Esophagus muscularis mucosa (tissue), 4 donors: Measurements from ENCODE around the gene RAB11B. TPM values are rescaled to one million over a fixed set of nuclear protein-coding genes. Genes with fewer than 3 reads are reported as not detected.
A peak's percentile ranks its signal among the peaks of the same experiment; 100 is the strongest.
"Not testable (repeated sequence)": the region's sequence is repeated elsewhere in the genome, so short reads cannot be mapped to it uniquely, and the experiment has no call there.

Experiments used
- DNase-seq: peaks from one replicate; pipeline ENCODE4 v3.0.0-alpha.2; 2017; ENCODE audit errors: extremely low spot score
- H3K27ac ChIP-seq, 4 donors: fragments of 200-600 bp; sonication (generic); replicated peaks in 1 of 4; 1 replicate in 3 of 4; 2 replicates in 1 of 4; pipeline ENCODE4 v1.5.1; 2016 to 2019; ENCODE audit warnings: mild to moderate bottlenecking in 1 of 4
- H3K27me3 ChIP-seq, 4 donors: fragments of 200-600 bp; sonication (generic); one replicate each; pipeline versions ENCODE4 v1.5.1 to v1.6.0; 2016 to 2019
- H3K36me3 ChIP-seq, 4 donors: fragments of 200-600 bp; sonication (generic); one replicate each; pipeline ENCODE4 v1.5.1; 2016 to 2019
- H3K4me1 ChIP-seq, 4 donors: fragments of 200-600 bp; sonication (generic); one replicate each; pipeline ENCODE4 v1.5.1; 2016 to 2019
- H3K4me3 ChIP-seq, 4 donors: fragments of 200-600 bp; sonication (generic); 1 replicate in 2 of 4; 2 replicates in 2 of 4; pipeline ENCODE4 v1.5.1; 2016 to 2019; ENCODE audit warnings: mild to moderate bottlenecking in 4 of 4, moderate library complexity in 1 of 4
- H3K9me3 ChIP-seq, 4 donors: fragments of 200-600 bp; sonication (generic); 1 replicate in 3 of 4; 2 replicates in 1 of 4; pipeline ENCODE4 v1.5.1; 2016 to 2019
- CTCF ChIP-seq, 3 experiments: fragments of 200-600 bp in 2 of 3; fragments of 450-650 bp in 1 of 3; sonication (generic) in 2 of 3; IDR thresholded peaks; one replicate each; pipeline ENCODE4 v1.5.1; 2017 to 2019; ENCODE audit warnings: antibody characterized with exemption in 3 of 3, mild to moderate bottlenecking in 2 of 3, moderate library complexity in 1 of 3
- EP300 ChIP-seq: sonication (generic); formaldehyde crosslinking; IDR thresholded peaks from one replicate; pipeline ENCODE4 v1.6.1; 2017; ENCODE audit warnings: antibody characterized with exemption
- POLR2A ChIP-seq: fragments of 450-650 bp; IDR thresholded peaks from one replicate; pipeline ENCODE4 v1.6.1; 2017; ENCODE audit warnings: antibody characterized with exemption, moderate library complexity, mild to moderate bottlenecking, low read depth
- POLR2AphosphoS5 ChIP-seq, 2 donors: sonication (generic); formaldehyde crosslinking; IDR thresholded peaks; one replicate each; pipeline ENCODE4 v1.6.1; 2017; ENCODE audit warnings: antibody characterized with exemption in 2 of 2
- WGBS: methylation state at CpG from one replicate; pipeline ENCODE4 v1.1.5; 2018; 5-methylcytosine and 5-hydroxymethylcytosine counted together
- intact Hi-C: fragments of 100-400 bp; cut with DNase I; formaldehyde crosslinking; loops from one replicate; pipeline ENCODE4 v1.15.1; 2023
- total RNA-seq, 4 donors: library from RNA; depleted of rRNA; stranded (reverse); fragments of >200 nt; gene quantifications; one replicate each; pipeline versions ENCODE4 v1.1.0 to v1.2.1, GENCODE V29; 2016

RAB11B gene
- total RNA-seq, 4 donors from 2014 or later = 27.8 to 101 (median 42.3) TPM

DNA sequence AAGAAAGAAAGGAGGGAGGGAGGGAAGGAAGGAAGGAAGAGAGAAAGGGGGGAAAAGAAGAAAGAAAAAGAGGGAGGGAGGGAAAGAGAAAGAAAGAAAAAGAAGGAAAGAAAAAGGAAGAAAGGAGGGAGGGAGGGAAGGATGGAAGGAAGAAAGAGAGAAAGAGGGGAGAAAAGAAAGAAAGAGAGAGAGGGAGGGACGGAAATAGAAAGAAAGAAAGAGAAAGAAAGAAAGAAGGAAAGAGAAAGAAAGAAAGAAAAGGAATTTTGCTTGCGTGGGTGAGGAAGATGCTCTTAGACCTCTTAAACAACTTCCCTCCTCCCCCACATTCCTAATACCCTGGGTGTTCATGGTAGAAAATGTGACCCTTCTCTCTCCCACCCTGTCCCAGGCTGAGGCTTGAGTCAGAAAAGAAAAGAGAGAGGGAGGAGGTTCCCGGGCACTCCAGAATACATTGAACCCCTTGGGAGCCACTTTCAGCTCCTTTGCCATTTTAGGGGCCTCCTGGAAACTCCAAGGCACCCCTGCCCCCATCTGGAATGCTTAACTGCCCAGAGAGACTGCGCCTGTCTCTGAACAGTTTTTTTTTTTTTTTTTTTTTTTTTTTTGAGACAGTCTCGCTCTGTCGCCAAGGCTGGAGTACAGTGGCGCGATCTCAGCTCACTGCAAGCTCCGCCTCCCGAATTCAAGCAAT lies 37.9 kb upstream of the RAB11B start:
- Histone ChIP-seq H3K4me3 (peak overlapping the region in 3 of 4 donors; percentile 9 to 28 (median 14)), H3K9me3 (no peaks in the 10 kb centered on the region), H3K27me3 (peaks cover 0 to 30% (median 0%) of the 10 kb centered on the region in 4 donors), H3K36me3 (no peaks in the 10 kb centered on the region), H3K4me1 (peaks cover 28 to 39% (median 29%) of the 10 kb centered on the region in 4 donors), H3K27ac (no peak overlapping the region)
- intact Hi-C loops = loop anchor here (5.0 kb wide), 1 partner anchor 230 kb away; no protein-coding TSS in a partner anchor
- no peak for DNase-seq
- TF ChIP-seq EP300 (no peak), POLR2A (no peak), CTCF (IDR thresholded peaks at IDR 0.05) (no peak), POLR2AphosphoS5 (IDR thresholded peaks at IDR 0.05) (no peak)
- WGBS = 33% methylated on average over 10 of the region's 10 CpGs

GRCh38 chr19:8352845-8353244 lies 37.3 kb upstream of the RAB11B start:
- intact Hi-C loops = loop anchor here (5.0 kb wide), 1 partner anchor 229 kb away; no protein-coding TSS in a partner anchor
- Histone ChIP-seq H3K4me1 (peaks cover 28 to 39% (median 29%) of the 10 kb centered on the region in 4 donors), H3K4me3 (peak overlapping the region in 2 of 4 donors; percentile 14 to 28), H3K27me3 (peaks cover 0 to 30% (median 0%) of the 10 kb centered on the region in 4 donors)
- DNase-seq, H3K9me3 ChIP-seq, H3K27ac ChIP-seq, H3K36me3 ChIP-seq: not testable (repeated sequence)
- WGBS = 46% methylated on average over 5 of the region's 5 CpGs

GRCh38 chr19:8355631-8356402 lies 34.3 kb upstream of the RAB11B start:
- Histone ChIP-seq H3K4me3 (no peak overlapping the region), H3K27me3 (peaks cover 0 to 24% (median 0%) of the 10 kb centered on the region in 4 donors), H3K36me3 (no peaks in the 10 kb centered on the region), H3K27ac (peak overlapping the region in 2 of 4 donors; percentile 13 to 35), H3K9me3 (no peaks in the 10 kb centered on the region), H3K4me1 (peaks cover 23 to 39% (median 29%) of the 10 kb centered on the region in 4 donors)
- DNase-seq = no peak
- intact Hi-C loops = loop anchor here (2.0 kb wide), 1 partner anchor 151 kb away; no protein-coding TSS in a partner anchor
- TF ChIP-seq POLR2AphosphoS5 (IDR thresholded peaks at IDR 0.05) (peak; percentile 58 to 67), EP300 (no peak)
- WGBS = 61% methylated on average over 6 of the region's 6 CpGs

GRCh38 chr19:8357007-8357521 lies 33.1 kb upstream of the RAB11B start:
- 69% methylated on average over 4 of the region's 4 CpGs for WGBS
- no peak for TF ChIP-seq POLR2AphosphoS5 (IDR thresholded peaks at IDR 0.05)
- no peak for TF ChIP-seq EP300
- intact Hi-C loops = no loop called here

GRCh38 chr19:8358948-8359347 lies 31.2 kb upstream of the RAB11B start:
- H3K27me3 ChIP-seq = no peaks in the 10 kb centered on the region
- intact Hi-C loops = no loop called here

More at GRCh38 chr19:8357007-8357521, 33.1 kb upstream of the RAB11B start:
- no peak for DNase-seq
- Histone ChIP-seq H3K4me1 (peaks cover 35 to 51% (median 39%) of the 10 kb centered on the region in 4 donors), H3K36me3 (no peaks in the 10 kb centered on the region), H3K27me3 (peaks cover 0 to 12% (median 0%) of the 10 kb centered on the region in 4 donors), H3K27ac (no peak overlapping the region), H3K9me3 (no peaks in the 10 kb centered on the region), H3K4me3 (no peak overlapping the region)

More at GRCh38 chr19:8358948-8359347, 31.2 kb upstream of the RAB11B start:
- H3K9me3 ChIP-seq = no peaks in the 10 kb centered on the region
- TF ChIP-seq POLR2A = no peak
- TF ChIP-seq CTCF (IDR thresholded peaks at IDR 0.05) = no peak
- no peak for TF ChIP-seq POLR2AphosphoS5 (IDR thresholded peaks at IDR 0.05)
- no peak for TF ChIP-seq EP300
- peaks cover 39 to 51% (median 42%) of the 10 kb centered on the region in 4 donors for H3K4me1 ChIP-seq
- WGBS = 90% methylated on average over 6 of the region's 6 CpGs
- no peak overlapping the region for H3K27ac ChIP-seq
- DNase-seq = no peak
- H3K36me3 ChIP-seq = no peaks in the 10 kb centered on the region
- H3K4me3 ChIP-seq = no peak overlapping the region
